ENCODE measurements around the gene TBC1D4.
"Not testable (repeated sequence)": the region's sequence is repeated elsewhere in the genome, so short reads cannot be mapped to it uniquely, and the experiment has no call there.

Gene TBC1D4

DNA sequence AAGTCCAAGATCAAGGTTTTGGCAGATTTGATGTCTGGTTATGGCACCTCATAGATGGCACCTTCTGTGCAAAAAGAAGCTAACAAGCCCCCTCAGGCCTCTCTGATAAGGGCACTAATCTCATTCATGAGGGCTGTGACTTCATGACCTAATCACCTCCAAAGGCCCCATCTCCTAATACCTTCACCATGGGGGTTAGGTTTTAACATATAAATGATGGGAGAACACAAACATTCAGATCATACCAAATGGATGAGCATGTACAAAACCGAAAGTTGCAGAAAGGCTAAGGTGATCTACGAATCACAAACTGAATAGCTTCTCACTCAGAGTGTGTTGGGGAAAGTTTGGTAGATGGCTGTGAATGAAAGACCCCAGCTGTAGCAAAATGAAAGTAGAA lies 217.4 kb downstream of the TBC1D4 start:
- DNase-seq (ENCODE audit: low spot score) = no peak

DNA sequence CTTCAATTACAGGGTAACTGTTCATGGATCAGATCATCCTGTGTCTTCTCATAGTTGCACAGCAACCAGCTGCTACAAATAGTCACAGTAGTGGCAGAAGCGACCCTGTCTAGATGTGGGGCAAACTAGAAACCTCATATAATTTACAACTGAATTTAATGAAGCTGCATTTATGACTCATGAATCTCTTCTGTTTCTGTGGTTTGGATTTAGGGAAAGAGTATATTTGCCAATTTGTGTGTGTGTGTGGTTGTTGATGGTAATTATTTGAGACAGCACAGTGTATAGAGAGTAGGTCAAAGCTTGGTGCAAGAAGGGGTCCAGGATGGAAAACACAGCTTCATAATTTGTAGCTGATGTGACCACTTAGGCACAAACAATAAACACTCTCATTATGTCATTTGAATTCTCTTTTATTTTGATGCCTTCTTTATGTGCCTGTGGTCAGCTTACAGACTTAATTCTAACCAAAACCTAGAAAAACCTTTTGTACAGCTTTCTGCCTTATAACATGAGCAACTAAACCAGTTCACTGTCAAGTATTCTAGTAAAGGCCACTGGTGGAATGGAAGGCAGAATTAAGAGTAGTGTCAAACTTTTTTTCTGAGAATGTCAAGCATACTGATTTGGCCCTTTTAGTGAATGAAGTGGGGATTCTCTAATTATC lies 218.1 kb downstream of the TBC1D4 start:
- no peak for DNase-seq (ENCODE audit: low spot score)

DNA sequence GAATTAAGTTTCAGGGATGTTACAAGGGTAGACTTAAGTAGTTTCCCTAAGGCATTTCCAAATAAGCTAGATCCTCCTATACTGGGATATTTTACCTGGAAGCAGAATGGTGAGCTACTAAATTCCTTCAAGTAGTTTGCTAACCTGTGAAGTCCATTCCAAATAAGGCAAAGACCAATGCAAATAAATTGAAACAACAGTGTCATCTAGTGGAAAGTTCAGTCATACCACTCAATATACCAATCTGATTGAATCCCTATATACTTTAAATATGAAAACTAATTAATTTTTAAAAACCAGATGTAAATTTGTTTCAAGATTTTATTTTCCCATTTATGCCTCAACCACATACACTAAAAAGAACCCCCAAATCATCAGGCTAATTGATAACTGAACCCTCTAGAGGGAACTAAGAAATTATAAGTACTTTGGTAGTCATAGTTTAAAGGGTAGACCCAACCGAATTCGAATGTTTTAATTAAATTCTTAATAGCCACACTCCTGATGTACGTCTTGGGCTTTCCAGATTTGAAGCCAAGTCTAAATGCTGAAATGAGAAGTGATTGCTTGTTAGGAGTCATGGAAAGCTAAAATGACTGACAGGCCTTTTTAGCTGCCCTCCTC lies 223.7 kb downstream of the TBC1D4 start:
- DNase-seq (ENCODE audit: low spot score) = no peak

DNA sequence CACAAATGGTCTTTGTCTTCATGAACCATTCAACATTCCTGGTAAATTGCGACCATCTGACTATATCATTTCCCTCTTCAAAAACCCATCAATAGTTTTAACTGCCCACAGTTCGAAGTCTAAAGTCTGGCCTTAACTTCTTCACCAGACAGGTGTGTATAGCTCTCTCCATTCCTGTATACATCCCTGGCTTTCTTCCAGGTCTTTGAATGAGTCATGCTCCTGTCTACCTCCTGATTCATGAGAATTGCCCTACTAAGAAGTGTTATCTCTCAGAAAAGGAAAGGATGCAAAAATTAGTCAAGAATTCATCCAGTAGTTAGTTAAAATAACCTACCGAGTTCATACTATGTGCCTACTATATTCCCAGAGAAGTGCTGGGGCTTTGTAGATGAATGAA lies 225.0 kb downstream of the TBC1D4 start:
- DNase-seq (ENCODE audit: low spot score) = no peak

DNA sequence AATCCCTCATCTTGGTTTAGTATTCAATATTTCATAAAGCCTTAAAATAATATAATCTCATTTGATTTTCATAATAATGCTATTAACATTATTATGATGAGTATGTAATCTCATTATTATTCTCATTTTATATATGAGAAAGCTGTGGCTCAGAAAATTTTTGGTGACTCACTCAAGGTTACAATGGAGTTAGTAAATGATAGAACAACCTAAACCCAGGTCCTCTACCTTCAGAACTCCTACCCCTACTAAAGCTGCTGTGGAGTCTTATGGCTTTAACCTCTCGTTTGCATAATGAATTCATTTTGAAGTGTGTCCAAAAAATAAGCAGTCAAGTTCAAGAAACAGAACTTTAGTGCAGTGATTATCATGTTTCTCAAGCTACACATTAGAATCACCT lies 226.3 kb downstream of the TBC1D4 start:
- DNase-seq (ENCODE audit: low spot score) = no peak

DNA sequence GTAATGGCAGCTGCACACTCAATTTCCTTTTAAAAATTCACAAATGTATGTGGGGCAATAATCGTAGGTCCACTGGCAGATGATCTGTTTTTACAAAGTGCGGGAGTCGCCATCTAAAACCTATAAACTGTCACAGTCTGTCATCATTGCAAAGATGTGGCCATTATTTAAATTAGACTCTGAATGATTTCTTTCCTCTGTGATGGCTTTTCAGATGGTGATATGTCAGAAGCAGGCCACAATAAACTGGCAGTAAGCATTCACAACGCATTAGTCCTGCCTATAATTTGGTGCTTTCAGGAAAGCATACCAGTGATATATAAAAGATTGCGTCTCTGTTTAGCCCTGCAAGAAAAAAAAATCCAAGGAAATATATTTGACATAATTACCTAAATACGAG lies 226.8 kb downstream of the TBC1D4 start:
- DNase-seq (ENCODE audit: low spot score) = no peak

DNA sequence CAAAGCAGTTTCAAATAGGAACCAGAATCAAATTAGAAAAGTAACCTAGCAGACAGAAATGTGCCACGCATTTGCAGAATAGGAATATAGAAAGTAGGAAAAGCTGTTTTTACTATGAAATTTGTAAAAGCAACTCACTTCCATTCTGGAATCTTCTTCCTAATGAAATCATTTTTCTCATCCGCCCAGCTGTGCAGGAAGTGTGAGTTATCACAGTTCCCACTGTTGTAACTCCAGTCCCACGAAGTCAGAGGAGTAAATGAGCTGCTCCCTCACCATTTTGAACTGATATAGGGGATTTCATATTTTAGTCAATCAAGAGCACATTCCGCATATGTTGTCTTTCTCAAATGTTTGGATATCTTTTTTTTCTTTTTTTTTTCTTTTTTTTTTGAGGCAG lies 230.8 kb downstream of the TBC1D4 start:
- no peak for DNase-seq (ENCODE audit: low spot score)

DNA sequence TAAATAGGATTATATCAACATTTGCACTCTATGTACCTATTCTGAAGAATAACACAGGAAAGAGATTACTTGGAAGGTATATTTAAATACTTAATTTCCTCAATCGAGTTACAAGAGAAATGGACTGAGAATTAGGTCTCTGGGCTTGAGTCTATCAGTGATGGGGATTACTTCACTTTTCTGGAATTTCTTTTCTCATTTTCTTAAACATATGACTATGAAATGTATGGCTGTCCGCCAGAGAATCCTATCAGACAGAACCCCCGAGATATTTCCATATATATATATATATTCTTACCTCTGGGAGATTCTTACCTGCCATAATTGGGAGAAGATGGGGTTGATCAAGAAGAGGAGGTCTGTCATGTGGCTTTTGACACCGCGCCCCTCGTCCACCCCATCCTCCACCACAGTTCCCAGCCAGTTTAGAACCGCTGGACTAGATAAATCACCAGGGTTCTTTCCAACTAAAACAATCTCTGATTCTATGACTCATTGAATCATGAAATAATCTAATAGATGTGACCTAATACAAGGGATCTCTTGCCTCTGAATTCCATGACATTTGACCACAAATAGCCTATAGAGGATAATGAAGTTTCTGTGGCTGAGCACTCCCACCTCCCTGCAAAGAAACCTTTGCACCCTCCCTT lies 231.3 kb downstream of the TBC1D4 start:
- no peak for DNase-seq (ENCODE audit: low spot score)

DNA sequence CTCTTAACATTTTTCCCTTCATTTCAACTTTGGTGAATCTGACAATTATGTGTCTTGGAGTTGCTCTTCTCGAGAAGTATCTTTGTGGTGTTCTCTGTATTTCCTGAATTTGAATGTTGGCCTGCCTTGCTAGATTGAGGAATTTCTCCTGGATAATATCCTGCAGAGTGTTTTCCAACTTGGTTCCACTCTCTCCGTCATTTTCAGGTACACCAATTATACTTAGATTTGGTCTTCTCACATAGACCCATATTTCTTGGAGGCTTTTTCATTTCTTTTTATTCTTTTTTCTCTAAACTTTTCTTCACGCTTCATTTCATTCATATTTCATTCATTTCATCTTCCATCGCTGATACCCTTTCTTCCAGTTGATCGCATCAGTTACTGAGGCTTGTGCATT lies 236.4 kb downstream of the TBC1D4 start:
- DNase-seq (ENCODE audit: low spot score) = not testable (repeated sequence)

DNA sequence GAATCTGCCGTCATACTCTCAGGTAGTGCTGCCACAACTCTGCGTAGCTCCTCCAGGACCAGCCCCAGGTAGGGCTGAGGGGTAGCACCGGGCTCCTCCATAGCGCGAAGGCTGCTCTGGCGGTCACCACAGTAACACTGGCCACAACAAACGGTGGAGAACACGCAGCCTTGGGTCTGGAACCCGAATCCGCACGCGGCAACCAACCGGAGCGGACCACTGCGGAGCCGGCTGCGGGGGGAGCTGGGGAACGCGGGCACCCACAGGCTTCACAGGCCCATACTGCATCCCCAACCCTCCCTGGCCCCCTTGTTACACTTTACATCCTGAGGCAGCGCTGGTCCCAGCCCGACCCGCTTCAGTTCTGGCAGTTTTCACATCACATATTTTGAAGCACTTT lies 241.7 kb downstream of the TBC1D4 start:
- not testable (repeated sequence) for DNase-seq (ENCODE audit: low spot score)

DNA sequence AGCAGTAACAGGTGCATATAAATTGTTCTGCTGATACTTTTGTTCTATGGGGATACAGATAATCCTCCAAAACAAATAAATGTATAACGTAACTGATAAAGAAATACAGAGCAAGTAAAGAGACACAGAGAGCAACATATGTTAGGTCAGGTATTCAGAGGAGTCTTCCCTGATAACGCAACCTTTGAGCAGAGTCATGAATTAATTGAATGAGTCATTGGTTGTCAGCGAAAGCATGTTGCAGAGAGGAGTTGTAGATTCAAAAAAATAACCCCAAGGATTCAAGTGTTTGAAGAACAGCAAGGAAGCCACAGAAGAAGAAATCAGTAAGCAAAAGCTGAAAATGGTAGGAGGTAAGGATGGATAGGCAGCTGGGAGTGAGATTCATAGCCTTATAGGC lies 245.2 kb downstream of the TBC1D4 start:
- no peak for DNase-seq (ENCODE audit: low spot score)
